HTERT RPE-1 (cell line): ENCODE measurements around the gene KIF26A.
"Not testable (repeated sequence)": the region's sequence is repeated elsewhere in the genome, so short reads cannot be mapped to it uniquely, and the experiment has no call there.

ENCODE experiments used
- in situ Hi-C: fragments of 300-500 bp; cut with MboI; formaldehyde crosslinking; loops from 4 replicates; pipeline ENCODE4 v1.14.3; 2020; ENCODE audit warnings: low sequenced_read_pairs

Gene KIF26A

DNA sequence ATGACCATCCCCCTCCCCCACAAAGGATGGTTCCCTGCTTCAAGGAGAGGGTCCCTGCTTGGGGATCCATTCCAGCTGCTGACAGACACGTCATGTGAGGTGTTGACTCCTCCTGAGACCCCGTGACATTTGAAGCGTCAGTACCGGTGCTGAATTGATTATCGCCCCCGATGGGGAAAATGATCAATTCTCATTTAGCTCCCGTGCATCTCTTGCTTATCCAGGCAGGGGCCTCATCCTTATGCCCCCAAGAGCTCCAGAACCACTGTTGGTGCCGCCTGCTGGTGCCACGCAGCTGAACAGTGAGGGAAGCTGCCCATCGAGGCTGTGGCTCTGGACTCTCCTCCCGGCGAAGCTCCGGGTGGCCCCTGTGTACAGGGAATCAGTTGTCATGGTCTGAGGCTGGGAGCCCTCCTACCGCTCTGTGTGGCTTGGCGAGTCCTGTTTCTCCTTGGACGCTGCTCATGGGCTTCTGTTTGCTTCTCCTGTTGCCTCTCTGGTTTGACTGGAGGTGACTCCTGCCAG, 4.6 kb downstream of the KIF26A start:
- in situ Hi-C loops: no loop called here

DNA sequence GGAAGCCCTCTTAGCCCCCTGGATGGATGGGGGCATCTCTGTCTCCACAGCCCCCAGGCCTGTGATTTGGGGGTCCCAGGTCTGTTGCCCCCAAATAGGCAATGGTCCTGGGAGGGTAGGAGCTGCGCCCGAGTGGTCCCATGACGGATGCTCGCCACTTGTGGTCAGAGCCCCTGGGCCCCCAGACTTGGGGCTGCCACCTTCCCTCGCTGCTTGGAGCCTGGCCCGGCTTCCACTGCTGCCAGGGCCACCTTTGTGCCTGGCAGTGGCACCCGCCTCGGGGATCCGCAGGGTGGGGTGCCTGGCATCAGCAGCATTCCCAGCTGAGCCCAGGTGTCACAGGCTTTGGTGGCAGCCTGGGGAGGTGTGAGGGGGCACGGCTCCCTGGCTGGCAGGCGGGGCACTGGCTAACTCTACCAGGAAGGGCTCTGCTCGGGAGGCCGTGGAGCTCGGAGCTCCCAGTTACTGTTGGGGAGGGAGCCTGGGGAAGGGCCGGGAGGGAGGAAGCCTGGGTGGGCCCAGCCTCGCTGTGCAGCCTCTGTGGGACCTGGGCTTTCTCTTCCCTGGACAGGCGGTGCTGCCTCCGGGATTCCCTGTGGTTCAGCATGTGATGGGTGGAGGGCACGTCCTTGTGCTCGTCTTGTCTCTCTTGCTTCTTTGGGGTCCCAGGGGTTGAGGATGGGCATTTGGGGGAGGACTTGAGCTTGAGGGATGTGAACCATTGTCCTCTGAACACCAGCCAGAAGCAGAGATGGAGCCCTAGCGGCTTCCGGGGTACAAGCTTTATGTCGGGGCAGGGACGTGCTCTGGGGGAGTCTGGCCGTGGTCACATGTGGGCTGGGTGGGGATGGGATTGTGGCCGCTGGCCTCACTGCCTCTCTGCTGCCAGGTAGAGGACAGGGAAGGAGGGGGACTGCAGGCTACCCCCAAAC, 5.4 kb downstream of the KIF26A start:
- in situ Hi-C loops: no loop called here

DNA sequence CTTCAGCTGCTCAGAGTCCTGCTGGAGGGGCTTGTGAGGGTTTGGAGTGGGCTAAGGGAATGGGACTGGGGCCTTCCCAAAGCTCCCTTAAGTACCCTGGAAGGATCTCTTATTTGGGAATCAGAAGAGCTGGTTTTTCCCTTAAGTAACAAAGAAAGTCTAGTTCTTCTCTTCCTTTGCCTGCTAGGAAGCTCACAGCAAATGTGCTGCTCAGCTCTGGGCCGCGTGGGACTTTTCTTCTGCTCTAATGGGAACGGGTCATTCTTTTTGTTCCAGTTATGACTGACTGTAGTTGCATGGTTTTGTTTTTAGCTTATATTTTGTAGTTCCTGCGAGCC, 6.0 kb downstream of the KIF26A start:
- in situ Hi-C loops: no loop called here

DNA sequence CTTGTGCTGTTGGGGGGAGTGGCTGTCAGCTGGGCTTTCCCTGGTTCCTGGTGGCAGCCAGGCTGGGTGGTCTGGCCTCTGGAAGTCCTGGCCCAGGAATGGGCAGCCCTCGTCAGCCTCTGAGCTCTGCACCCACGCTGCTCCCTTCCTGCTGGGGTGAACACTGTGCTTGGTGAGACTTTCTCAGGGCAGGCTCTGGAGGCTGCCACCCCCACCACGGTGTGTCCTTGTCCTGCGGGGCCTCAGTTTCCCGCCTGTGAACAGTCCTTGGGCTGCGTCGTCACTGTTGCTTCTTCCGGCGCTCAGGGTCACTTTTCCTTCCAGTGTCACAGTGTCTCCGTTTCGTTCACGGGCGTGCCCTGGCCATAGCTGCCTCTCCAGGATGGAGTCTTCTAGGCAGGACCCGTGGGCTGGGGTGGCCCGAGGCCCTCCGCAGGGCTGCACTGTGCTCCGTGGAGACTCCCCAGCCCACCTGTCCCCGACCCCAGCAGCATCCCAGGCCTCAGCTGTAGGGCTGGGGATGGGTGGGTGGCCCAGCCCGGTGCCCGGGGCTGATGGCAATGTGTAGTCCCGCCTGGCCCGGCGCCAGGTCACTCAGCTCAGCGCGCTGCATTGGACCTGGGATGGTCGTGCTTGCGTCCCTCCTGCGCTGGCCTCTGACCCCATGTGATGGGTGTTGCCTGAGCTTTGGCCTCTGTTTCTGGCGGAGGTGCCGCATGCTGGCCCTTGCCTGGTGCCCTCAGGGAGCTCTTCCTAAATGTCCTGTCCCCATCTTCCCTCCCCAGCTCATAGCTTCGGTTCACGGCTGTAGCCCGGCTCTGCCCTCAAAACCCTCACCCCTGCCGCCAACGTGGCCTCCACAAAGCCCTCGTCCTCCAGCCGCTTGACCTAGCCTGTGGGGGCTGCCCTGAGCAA, 6.8 kb downstream of the KIF26A start:
- in situ Hi-C loops: no loop called here

DNA sequence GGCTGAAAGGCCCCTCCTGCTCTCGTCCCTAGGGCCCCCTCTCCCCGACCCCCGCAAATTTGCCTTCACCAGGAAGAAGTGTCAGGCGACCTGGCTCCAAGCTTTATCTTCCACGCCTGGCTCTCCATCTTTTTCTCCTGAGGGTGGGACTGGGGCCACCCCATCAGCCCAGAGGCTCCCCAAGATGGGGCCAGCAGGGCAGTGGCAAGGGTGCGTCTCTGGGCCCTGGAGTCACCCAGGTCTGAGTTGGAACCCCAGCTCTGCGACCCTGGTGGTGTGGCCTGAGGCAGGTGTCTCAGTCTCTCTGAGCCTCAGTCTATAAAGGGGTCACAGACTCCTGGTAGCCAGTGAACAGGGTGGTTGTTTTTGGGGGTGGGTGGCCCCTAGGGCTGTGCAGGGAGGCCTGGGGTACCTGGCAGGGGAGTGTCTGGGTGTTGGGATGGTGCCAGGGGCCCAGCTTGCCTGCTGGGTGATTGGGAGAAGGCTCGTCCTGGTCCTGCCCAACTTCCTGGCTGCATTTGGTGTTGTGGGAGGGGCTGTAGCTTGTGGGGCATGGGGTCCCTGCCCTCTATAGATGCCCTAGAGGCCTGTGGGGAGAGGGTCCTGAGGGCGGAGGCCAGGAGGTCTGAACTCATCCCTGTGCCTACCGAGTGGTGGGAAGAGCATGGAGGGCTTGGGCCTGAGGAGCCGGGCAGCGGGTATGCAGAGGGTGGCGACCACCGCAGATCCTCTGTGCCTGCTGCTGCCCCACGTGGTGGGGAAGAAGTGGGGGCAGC, 7.6 kb downstream of the KIF26A start:
- in situ Hi-C loops: no loop called here

DNA sequence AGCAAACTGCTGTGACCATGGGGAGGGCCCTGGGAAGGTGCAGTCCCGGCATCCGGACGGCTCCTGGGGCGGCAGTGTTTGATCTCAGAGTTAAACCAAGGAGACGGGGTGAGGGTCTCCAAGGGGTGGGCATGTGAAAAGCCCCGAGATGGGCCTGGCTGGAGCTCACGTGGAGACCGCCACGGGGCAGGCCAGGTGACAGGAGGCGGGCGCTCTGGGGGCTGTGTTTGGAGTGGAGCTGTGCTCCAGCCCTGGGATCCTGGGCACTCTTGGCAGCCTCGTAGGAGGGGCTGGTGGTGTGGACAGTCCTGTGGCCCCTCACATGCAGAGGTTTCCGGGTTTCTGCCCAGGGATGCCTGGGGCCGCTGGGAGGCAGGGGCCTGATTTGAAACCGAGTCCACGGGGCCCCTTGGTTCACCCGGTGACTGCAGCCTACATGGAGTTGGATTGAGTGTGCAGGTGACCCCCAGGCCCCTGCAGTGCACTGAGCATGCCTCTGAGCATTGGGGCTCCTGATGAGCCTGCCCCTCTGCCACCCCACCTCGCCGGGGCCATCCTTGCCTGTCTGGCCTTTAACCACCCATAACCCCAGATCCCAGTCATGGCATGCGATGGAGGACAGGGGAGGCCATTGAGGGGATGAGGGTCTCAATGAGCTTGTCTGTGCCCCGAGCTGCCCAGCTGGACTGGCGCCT, 8.4 kb downstream of the KIF26A start:
- in situ Hi-C loops: no loop called here

DNA sequence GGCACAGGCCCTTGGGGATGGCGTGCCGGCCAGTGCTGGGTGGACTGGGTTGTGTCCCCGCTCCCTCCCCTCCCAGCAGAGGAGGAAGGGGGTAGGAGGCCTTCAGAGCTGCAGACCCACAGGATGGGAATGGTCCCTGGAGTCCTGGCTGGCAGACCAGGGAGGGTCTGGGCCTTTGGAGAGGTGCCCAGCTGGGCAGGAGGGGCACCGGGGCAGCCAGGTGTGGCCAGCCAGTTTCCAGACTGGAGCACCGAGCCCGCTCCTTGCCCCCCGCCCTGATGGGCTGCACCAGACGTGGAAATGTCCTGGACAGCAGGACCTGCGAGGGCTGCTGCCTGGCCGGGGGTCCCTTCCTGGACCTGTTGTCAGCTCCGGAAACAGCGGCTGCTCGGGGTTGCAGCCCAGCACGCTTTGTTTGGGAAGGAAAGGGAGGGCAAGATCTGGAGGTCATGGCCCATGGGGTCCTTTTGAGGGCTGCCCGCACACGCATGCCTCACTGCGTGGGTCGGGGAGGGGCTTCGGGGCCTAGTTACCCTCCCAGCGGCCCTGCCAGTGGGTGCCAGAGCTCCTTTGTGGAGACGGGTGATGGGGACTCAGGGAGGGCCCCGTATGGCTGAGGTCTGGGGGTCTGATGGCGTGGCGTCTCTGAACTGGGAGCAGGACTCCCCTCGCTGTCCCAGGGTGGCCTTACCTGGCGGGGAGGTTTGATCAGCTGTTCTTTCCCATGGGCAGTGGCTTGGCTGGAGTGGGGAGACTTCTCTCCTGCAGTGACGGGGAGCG, 9.1 kb downstream of the KIF26A start:
- in situ Hi-C loops: no loop called here

DNA sequence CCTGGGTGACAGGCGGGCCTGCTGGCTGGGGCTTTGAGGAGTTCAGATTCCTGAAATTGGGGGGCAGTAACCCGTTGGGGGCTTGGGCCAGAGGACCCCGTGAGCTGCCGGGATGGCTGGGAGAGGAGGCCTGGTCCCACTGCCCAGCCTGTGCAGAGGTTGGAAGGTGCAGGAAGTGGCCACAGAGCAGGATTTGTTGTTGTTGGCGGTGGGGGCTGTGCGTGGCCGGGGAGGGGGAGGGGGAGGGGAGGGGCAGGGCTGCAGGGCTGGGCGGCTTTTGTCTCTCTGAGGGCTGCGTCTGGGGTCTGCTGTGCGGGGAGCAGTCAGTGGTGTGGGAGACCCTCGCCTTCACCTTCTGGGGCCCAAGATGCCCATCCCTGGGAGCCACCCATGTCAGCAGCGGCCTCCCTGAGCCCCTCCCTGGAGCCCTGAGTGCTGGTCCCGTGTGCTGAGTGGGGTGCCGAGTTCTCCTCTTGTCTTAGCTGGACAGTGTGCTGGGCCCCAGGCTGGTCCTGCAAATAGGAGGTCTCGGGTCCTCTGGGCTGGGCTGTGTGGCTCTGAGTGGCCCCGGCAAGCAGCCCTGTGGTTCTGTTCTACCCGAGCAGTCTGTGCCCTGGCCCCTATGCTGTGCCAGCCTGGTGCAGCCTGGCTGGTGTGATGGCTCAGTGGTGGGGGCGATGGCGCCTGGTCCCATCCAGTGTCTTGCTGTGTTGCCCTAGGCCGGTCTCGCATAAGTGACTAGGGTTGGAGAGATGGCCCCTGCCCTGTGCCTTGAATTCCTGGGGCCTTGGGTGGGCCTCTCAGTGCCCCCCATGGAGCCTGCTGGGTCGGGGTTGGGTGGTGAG, 10.3 kb downstream of the KIF26A start:
- in situ Hi-C loops: no loop called here

DNA sequence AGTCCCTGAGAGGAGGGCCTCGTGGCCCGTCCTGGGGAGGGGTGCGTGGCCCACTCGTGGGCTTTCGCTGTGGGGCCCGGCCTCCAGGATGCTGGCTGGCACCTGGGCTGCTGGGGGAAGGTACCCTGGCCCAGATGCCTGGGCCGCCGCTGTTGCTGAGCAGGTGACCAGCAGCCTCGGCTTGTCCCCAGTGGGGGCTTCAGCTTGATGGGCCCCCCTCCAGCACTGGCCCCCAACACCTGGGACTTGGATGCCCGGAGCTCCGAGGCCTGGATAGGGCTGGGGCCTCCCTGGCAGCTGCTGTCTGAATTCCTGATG, 10.8 kb downstream of the KIF26A start:
- in situ Hi-C loops: no loop called here

DNA sequence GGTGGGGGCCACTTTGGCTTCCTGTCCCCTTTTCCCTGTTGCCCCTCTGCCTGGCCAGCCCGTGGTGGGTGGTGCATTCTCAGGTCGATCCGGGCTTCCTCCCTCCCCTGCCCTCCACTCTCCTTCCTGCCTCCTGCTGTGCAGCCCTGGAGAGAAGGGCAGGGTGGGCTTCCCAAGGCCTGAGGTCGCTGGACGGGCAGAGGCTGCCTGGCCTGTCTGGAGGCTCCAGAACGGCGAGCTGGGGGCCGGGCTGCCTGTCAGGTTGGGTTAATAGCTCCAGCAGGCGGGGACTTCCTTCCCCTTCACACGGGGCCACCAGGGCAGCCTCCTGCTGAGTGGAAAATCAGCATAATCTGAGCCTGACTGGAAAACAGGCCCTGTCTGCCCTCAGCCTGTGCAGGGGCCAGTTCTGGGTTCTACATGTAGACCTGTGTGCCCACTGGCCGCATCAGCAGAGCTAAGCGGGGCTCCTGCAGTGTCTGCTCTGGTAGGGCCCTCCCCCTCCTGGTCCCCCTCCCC, 11.3 kb downstream of the KIF26A start:
- in situ Hi-C loops: no loop called here

DNA sequence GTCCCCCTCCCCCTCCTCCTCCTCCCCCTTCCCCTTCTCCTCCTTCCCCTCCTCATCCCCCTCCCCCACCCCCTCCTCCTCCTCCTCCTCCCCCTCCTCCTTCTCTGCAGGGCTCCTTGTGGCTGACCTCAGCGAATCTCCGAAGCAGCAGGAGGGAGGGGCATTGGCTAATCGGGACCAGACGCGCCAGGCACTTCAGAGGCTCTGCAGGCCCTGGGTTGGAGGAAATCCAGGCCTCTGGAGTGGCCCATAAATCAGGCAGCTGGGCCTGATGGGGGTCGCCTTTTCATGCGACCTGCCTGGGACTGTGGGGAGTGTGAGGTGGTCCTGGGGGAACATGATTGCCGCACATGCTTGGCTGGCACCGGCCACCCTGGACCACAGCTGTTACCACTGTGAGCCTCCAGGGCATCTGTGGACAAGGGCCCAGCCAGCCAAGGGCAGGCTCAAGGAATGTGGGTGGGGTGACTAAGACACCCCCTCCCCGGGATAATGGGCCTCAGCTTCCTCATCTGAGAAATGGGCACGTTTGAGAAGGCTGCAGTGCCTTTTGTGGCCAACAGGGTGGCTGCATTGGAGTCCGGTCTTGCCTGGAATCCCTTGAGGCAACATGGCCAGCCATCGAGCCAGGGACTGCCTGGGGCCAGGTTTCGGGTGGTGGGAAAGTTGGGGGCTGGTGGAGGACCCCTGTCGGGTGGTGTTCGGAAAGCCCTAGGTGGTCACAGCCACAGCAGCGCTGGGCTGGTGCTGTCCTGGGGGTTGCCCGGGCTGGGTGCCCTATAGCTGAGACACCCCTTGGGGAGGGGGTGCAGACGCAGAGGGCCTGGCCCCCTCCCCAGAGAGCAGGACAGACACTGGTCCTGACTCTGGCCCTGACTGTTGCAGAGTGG, 12.0 kb downstream of the KIF26A start:
- in situ Hi-C loops: no loop called here

DNA sequence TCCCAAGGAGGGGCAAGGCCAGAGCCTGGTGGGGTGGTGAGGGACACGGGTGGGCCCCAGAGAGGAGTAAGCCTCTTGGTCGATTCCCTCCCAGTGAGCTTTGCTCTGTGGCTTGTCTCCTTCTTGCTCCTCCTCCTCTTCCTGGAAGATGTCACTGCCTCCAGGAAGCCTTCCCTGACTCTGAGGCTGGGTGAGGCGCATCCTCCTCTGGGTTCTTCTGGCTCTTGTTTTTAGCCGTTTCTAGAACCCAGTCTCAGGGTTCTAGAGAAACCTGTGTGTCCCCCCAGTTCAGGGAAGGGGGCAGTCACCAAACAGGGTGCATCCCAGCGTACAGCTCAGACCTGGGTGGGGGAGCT, 12.6 kb downstream of the KIF26A start:
- in situ Hi-C loops: no loop called here

DNA sequence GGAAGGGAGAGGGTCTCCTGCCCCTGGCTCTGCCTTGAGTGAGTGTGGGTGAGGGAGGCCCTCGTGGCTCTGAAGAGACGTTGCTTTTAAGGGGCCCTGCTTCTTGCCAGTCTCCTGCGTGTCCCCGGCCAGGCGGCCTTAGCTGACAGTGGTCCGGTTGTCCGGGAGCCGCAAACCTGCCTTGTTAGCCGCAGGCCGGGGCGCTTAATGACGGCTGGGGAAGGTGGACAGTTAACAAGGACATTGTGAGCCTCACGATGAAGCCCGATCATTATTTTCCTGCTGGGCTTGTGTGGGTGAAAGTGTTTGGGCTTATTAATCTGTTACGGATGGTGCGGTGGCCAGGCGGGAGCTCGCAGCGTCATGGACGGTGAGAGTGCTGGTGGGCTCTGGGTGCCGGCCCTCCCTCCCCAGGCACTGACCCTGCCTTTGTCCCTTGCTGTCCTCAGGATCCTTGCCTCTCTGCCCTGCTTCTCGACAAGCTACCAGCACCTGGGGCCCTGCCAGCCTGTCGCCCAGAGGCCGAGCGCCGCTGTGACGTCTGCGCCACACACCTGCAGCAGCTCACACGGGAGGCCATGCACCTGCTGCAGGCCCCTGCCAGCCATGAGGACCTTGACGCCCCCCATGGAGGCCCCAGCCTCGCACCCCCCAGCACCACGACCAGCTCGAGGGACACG, 13.3 kb downstream of the KIF26A start:
- in situ Hi-C loops: no loop called here

DNA sequence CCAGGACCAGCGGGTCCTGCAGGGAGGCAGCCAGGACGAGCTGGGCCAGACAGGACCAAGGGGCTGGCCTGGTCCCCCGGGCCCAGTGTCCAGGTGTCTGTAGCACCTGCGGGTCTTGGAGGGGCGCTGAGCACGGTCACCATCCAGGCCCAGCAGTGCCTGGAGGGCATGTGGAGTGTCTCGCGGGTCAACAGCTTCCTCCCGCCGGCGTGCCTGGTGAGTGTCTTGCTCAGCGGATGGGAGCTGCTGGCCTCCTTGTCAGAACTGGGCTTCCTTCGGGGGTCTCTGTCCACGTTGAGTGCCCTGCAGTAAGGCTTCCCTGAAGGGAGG, 13.8 kb downstream of the KIF26A start:
- in situ Hi-C loops: no loop called here

DNA sequence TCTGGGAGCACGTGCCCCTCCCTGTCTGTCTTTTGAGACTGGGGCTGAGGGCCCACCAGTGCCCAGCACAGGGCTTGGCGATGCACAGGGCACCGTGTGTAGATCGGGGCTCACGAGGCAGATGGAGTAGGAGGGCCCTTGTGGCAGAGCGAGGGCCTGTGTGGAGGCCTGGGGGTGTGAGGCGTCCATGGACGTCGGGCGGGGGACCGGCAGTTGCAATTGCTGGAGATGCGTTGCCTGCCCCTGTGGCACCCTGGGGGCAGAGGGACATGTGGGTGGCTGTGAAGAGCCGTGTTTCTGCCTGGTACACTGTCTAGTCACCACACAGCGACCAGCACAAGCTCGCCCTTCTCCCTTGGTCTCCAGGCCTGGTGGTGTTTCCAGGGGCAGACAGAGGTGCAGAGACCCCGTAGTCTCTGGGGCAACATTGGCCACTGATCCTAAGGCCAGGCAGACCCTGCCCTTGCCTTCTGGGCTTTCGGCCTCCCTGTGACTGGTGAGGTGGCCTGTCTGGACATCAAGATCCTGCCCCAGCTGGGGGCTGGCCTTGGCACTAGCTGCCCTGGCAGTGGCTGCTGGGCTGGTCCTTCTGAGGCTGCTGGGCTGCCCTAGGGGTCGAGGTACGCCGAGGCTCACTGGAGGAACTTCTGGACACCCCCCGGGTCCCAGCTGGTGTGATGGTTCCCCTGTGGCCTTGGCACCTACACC, 14.5 kb downstream of the KIF26A start:
- in situ Hi-C loops: no loop called here

DNA sequence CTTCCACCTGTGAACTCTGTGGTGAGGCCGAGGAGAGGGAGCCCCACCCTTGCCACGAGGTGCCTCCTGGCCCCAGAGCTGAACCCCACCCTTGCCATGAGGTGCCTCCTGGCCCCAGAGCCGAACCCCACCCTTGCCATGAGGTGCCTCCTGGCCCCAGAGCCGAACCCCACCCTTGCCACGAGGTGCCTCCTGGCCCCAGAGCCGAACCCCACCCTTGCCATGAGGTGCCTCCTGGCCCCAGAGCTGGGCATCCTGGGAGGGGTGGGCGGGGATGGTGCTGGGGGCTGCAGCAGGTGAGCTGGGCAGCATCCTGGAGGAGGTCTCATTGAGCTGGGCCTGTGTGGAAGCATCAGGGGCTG, 15.0 kb downstream of the KIF26A start:
- in situ Hi-C loops: not testable (repeated sequence)

DNA sequence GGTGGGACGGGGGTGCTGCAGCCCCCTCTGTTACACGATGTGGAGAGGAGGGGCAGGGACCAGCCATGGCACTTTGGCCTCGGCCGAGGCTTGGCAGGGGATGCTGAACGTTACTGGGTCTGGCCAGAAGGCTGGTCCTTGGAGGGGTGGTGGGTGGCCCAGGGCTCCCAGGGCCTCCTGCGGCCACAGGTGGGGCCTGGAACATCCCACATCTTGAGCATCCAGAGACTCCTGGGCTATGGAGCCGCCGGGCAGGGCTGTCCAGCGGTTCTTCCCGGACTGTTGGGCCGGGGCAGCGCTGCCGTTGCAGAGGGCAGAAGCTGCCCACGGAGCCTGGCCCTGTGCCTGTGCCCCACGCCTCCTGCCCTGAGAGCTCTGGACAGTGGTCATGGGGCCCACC, 15.9 kb downstream of the KIF26A start:
- in situ Hi-C loops: no loop called here
